K562 (cell line): ENCODE measurements around the gene LRP4. TPM values are rescaled to one million over a fixed set of nuclear protein-coding genes. Genes with fewer than 3 reads are reported as not detected.

Experiments used
- CBX3 ChIP-seq, 2 experiments: IDR thresholded peaks; 1 replicate in 1 of 2; 2 replicates in 1 of 2; pipeline ENCODE4 v1.6.1; 2012; ENCODE audit warnings: inconsistent platforms in 2 of 2, low read length in 2 of 2, borderline replicate concordance in 1 of 2, control low read depth in 1 of 2
- E2F5 ChIP-seq: sonication (generic); formaldehyde crosslinking; IDR thresholded peaks from 2 replicates; pipeline ENCODE4 v1.8.0; 2022; ENCODE audit warnings: mild to moderate bottlenecking, missing genetic modification reagents
- ETV1 ChIP-seq: fragments of 450-650 bp; conservative IDR thresholded peaks from 2 replicates; pipeline ENCODE4 v1.6.1; 2016; ENCODE audit warnings: missing genetic modification characterization, control low read depth, low read depth, missing compliant biosample characterization
- PHF20 ChIP-seq: fragments of 450-650 bp; IDR thresholded peaks from 2 replicates; pipeline ENCODE4 v1.6.1; 2018; ENCODE audit not compliant: partially characterized antibody
- RBM15 ChIP-seq: fragments of 200-400 bp; formaldehyde crosslinking; IDR thresholded peaks from 2 replicates; pipeline ENCODE4 v1.6.1; 2018; ENCODE audit warnings: mild to moderate bottlenecking, low read length, moderate library complexity; ENCODE audit not compliant: insufficient read depth
- SREBF2 ChIP-seq: sonication (generic); formaldehyde crosslinking; IDR thresholded peaks from 2 replicates; pipeline ENCODE4 v1.4.0; 2020; ENCODE audit warnings: mild to moderate bottlenecking, missing genetic modification reagents
- U2AF2 ChIP-seq: fragments of 200-400 bp; formaldehyde crosslinking; optimal IDR thresholded peaks from 2 replicates; pipeline ENCODE3; 2017; ENCODE audit warnings: low read depth, mild to moderate bottlenecking, low read length
- XRCC3 ChIP-seq: fragments of 450-650 bp; IDR thresholded peaks from 2 replicates; pipeline ENCODE4 v1.6.1; 2017; ENCODE audit warnings: mild to moderate bottlenecking, moderate library complexity
- ZBTB5 ChIP-seq: fragments of 450-650 bp; IDR thresholded peaks from 2 replicates; pipeline ENCODE4 v1.6.1; 2017; ENCODE audit warnings: antibody characterized with exemption
- ZBTB7A ChIP-seq: IDR thresholded peaks from 2 replicates; pipeline ENCODE4 v1.6.1; 2011; ENCODE audit warnings: low read depth, mild to moderate bottlenecking, low read length, moderate library complexity, borderline replicate concordance; ENCODE audit not compliant: control insufficient read depth
- ZC3H11A ChIP-seq: IDR thresholded peaks from 2 replicates; pipeline ENCODE4 v1.6.1; 2012; ENCODE audit warnings: low read depth, low read length, improper control_type of control experiment
- ZNF184 ChIP-seq: sonication (generic); formaldehyde crosslinking; IDR thresholded peaks from 2 replicates; pipeline ENCODE4 v1.5.0; 2020; ENCODE audit warnings: missing genetic modification reagents
- ZNF408 ChIP-seq: fragments of 250-450 bp; sonication (Bioruptor Pico); IDR thresholded peaks from 2 replicates; pipeline ENCODE4 v1.4.0; 2020; ENCODE audit warnings: low read depth, mild to moderate bottlenecking, moderate library complexity
- polyA plus RNA-seq, 8 experiments: library from polyadenylated mRNA; depleted of rRNA in 4 of 8; stranded (reverse) in 5 of 8; unstranded in 3 of 8; fragments of >200 nt; fragmentation: Nextera tagmentation in 2 of 8; fragmentation: Illumina TruSeq in 1 of 8; extraction: Ambion mirVana in 2 of 8; extraction: Trizol in 1 of 8; gene quantifications; 2 replicates each; pipeline versions ENCODE4 v1.2.1 to v1.2.3, GENCODE V29; 2011 to 2014; ENCODE audit warnings: inconsistent platforms in 1 of 8, missing spikeins in 1 of 8
- total RNA-seq, 7 experiments: library from RNA; depleted of rRNA in 6 of 7; stranded (reverse); fragments of >200 nt in 6 of 7; fragmentation: Illumina TruSeq in 2 of 7; extraction: Trizol in 2 of 7; gene quantifications; 2 replicates each; pipeline versions ENCODE4 v1.2.1 to v1.2.3, GENCODE V29; 2011 to 2021; ENCODE audit warnings: low replicate concordance in 1 of 7
- TF ChIP-seq, protein P1 (sequence below): IDR thresholded peaks from 2 replicates; pipeline ENCODE4 v1.6.1; 2011; ENCODE audit warnings: borderline replicate concordance, low read depth, mild to moderate bottlenecking, moderate library complexity, low read length; ENCODE audit not compliant: insufficient read depth, poor library complexity, severe bottlenecking
- TF ChIP-seq, protein P2 (sequence below), 2 experiments: fragments of 450-650 bp; IDR thresholded peaks; 2 replicates each; pipeline ENCODE4 v1.6.1; 2018; ENCODE audit warnings: mild to moderate bottlenecking in 2 of 2, low read depth in 1 of 2; ENCODE audit not compliant: partially characterized antibody in 2 of 2
- TF ChIP-seq, protein P3 (sequence below): fragments of 200-800 bp; sonication (Bioruptor generic); IDR thresholded peaks from 2 replicates; pipeline ENCODE4 v1.6.1; 2017; ENCODE audit warnings: missing genetic modification characterization, missing compliant biosample characterization

The LRP4 gene
- total and polyA plus RNA-seq, 9 of the 15 experiments (the other 6 are each of a cell fraction or from before 2014, with no cell fraction given) = 0.04 to 0.54 (median 0.10) TPM

DNA sequence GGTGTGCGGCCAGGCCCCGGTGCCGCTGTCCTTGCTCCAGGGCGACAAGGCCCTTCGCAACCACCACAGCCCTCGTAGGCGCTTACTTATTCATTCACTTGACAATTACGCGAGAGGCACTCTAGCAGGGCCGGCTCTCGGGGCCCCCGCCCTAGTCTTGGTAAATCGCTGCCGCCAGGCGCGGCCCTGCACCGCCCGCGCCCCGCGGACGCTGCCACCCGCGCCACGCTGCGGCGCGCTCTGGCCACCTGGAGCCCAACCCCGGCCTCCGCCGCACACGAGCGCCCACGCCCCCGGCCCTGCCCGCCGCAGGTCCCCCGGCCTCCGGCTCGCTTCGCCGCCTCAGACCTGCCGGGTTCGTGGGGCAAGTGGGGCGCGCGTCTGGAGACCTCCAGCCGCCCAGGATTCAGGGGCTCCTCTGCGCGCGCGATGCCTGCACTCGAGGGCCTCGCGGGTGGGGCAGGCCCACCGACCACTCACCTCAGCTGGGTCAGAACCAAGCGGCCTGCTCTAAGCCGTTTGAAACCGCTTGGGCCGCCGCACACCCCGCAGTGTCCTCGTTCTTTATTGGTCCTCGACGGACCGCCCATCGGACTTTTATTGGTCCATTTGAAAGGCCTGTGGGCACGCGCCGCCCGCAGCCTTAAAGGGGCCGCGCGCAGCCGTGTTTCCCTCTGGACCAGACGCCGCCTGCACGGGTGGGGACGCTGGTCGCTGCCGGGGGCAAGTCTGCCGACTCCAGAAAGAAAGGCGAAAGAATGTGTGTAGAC, 72.4 kb downstream of the LRP4 start, which contains the start of gene CKAP5 (continued):
- TF ChIP-seq ZC3H11A = no peak
- TF ChIP-seq, protein P1, sequence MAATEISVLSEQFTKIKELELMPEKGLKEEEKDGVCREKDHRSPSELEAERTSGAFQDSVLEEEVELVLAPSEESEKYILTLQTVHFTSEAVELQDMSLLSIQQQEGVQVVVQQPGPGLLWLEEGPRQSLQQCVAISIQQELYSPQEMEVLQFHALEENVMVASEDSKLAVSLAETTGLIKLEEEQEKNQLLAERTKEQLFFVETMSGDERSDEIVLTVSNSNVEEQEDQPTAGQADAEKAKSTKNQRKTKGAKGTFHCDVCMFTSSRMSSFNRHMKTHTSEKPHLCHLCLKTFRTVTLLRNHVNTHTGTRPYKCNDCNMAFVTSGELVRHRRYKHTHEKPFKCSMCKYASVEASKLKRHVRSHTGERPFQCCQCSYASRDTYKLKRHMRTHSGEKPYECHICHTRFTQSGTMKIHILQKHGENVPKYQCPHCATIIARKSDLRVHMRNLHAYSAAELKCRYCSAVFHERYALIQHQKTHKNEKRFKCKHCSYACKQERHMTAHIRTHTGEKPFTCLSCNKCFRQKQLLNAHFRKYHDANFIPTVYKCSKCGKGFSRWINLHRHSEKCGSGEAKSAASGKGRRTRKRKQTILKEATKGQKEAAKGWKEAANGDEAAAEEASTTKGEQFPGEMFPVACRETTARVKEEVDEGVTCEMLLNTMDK = no peak
- no peak for TF ChIP-seq E2F5 (CRISPR knock-in tag)
- TF ChIP-seq, protein P2, sequence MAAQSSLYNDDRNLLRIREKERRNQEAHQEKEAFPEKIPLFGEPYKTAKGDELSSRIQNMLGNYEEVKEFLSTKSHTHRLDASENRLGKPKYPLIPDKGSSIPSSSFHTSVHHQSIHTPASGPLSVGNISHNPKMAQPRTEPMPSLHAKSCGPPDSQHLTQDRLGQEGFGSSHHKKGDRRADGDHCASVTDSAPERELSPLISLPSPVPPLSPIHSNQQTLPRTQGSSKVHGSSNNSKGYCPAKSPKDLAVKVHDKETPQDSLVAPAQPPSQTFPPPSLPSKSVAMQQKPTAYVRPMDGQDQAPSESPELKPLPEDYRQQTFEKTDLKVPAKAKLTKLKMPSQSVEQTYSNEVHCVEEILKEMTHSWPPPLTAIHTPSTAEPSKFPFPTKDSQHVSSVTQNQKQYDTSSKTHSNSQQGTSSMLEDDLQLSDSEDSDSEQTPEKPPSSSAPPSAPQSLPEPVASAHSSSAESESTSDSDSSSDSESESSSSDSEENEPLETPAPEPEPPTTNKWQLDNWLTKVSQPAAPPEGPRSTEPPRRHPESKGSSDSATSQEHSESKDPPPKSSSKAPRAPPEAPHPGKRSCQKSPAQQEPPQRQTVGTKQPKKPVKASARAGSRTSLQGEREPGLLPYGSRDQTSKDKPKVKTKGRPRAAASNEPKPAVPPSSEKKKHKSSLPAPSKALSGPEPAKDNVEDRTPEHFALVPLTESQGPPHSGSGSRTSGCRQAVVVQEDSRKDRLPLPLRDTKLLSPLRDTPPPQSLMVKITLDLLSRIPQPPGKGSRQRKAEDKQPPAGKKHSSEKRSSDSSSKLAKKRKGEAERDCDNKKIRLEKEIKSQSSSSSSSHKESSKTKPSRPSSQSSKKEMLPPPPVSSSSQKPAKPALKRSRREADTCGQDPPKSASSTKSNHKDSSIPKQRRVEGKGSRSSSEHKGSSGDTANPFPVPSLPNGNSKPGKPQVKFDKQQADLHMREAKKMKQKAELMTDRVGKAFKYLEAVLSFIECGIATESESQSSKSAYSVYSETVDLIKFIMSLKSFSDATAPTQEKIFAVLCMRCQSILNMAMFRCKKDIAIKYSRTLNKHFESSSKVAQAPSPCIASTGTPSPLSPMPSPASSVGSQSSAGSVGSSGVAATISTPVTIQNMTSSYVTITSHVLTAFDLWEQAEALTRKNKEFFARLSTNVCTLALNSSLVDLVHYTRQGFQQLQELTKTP (IDR thresholded peaks at IDR 0.05; ENCODE audit: low read depth in 1 of 2, partially characterized antibody in 2 of 2) = peak in 1 of 2 experiments; percentile 34
- TF ChIP-seq, protein P3, sequence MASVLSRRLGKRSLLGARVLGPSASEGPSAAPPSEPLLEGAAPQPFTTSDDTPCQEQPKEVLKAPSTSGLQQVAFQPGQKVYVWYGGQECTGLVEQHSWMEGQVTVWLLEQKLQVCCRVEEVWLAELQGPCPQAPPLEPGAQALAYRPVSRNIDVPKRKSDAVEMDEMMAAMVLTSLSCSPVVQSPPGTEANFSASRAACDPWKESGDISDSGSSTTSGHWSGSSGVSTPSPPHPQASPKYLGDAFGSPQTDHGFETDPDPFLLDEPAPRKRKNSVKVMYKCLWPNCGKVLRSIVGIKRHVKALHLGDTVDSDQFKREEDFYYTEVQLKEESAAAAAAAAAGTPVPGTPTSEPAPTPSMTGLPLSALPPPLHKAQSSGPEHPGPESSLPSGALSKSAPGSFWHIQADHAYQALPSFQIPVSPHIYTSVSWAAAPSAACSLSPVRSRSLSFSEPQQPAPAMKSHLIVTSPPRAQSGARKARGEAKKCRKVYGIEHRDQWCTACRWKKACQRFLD (CRISPR knock-in tag) = peak; percentile 84
- no peak for TF ChIP-seq ETV1
- no peak for TF ChIP-seq SREBF2 (CRISPR knock-in tag)
- TF ChIP-seq ZNF408 = no peak
- TF ChIP-seq ZNF184 (CRISPR knock-in tag) = no peak
- no peak for TF ChIP-seq XRCC3
- peak; percentile 78 for TF ChIP-seq PHF20
- no peak for TF ChIP-seq ZBTB5
- TF ChIP-seq ZBTB7A = peak; percentile 57; the same call in 1 of the 2 replicates
- TF ChIP-seq U2AF2 = no peak
- peak in 1 of 2 experiments; percentile 21; a peak in 1 of 3 replicates for TF ChIP-seq CBX3 (IDR thresholded peaks at IDR 0.05; ENCODE audit: borderline replicate concordance in 1 of 2, low read length in 2 of 2)
- TF ChIP-seq RBM15 = no peak
